HL-60/S4 treated with phorbol 12-myristate 13-acetate at 8.2 ng/mL for 4 days and 3 days (cell line): ENCODE results near the gene RAP1GAP.
"Not testable (repeated sequence)": the region's sequence is repeated elsewhere in the genome, so short reads cannot be mapped to it uniquely, and the experiment has no call there.

Source experiments
- in situ Hi-C: fragments of 300-500 bp; cut with MboI; formaldehyde crosslinking; loops from 2 replicates; pipeline ENCODE4 v1.15.0; 2022; ENCODE audit warnings: low sequenced_read_pairs

The RAP1GAP gene

GRCh38 chr1:21574466-21575151, 94.5 kb downstream of the RAP1GAP start:
- in situ Hi-C loops = no loop called here

- in situ Hi-C loops = no loop called here
These were observed 95.1 kb downstream of the RAP1GAP start for GRCh38 chr1:21573971-21574465.

GRCh38 chr1:21573475-21573874, 95.7 kb downstream of the RAP1GAP start:
- in situ Hi-C loops = no loop called here

GRCh38 chr1:21572735-21573277, 96.4 kb downstream of the RAP1GAP start:
- in situ Hi-C loops = no loop called here

GRCh38 chr1:21572221-21572620, 96.9 kb downstream of the RAP1GAP start:
- in situ Hi-C loops = no loop called here

GRCh38 chr1:21570885-21571284, 98.3 kb downstream of the RAP1GAP start:
- in situ Hi-C loops = no loop called here

- in situ Hi-C loops = no loop called here
These were observed 98.7 kb downstream of the RAP1GAP start for GRCh38 chr1:21570528-21570875.

- in situ Hi-C loops = no loop called here
These were observed 99.2 kb downstream of the RAP1GAP start for GRCh38 chr1:21569820-21570527.

- in situ Hi-C loops = no loop called here
These were observed 100.3 kb downstream of the RAP1GAP start for GRCh38 chr1:21568809-21569385.

GRCh38 chr1:21568006-21568746, 101.0 kb downstream of the RAP1GAP start:
- in situ Hi-C loops = no loop called here

GRCh38 chr1:21567241-21568005, 101.7 kb downstream of the RAP1GAP start:
- in situ Hi-C loops = no loop called here

- in situ Hi-C loops = not testable (repeated sequence)
These were observed 102.8 kb downstream of the RAP1GAP start for GRCh38 chr1:21566361-21566760.

- in situ Hi-C loops = no loop called here
These were observed 103.9 kb downstream of the RAP1GAP start for GRCh38 chr1:21565285-21565684.

GRCh38 chr1:21564521-21565095, 104.5 kb downstream of the RAP1GAP start:
- in situ Hi-C loops = no loop called here

- in situ Hi-C loops = no loop called here
These were observed 105.2 kb downstream of the RAP1GAP start for GRCh38 chr1:21563971-21564370.

GRCh38 chr1:21562896-21563295, 106.3 kb downstream of the RAP1GAP start:
- in situ Hi-C loops = no loop called here

GRCh38 chr1:21560916-21561638, 108.1 kb downstream of the RAP1GAP start:
- in situ Hi-C loops = no loop called here

- in situ Hi-C loops = no loop called here
These were observed 109.2 kb downstream of the RAP1GAP start for GRCh38 chr1:21559788-21560567.
